OCI-LY3 (cell line): Measurements from ENCODE around the gene MED27.

Experiments
- EZH2phosphoT487 ChIP-seq: fragments of 200-600 bp; shearing (Covaris generic); IDR thresholded peaks from 2 replicates; pipeline ENCODE4 v1.6.1; 2018; ENCODE audit warnings: antibody characterized with exemption, mixed run types, low read depth
- TF ChIP-seq, protein P1 (sequence below): fragments of 200-600, 300-600 bp; sonication (generic); IDR thresholded peaks from 2 replicates; pipeline ENCODE4 v1.5.1; 2014; ENCODE audit warnings: antibody characterized with exemption, low read length, low read depth

DNA sequence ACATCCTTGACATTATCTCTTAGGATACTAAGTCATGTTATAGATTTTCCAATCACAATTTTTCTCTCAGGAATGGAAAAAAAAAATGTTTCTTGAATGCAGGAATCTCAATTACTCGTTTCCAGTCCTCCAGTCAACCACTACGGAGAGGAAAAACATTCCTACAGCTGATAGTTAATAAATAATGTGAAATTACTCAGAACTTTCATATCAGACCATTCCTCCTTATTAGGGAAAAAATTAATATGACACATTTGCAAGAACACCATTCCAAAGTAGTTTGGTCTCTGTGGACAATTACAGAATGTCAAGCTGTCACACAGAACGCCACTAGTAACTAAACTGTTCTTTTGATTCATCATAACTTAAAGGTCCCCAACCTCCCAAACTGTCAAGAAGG is 31.5 kb downstream of the MED27 start:
- TF ChIP-seq, protein P1, sequence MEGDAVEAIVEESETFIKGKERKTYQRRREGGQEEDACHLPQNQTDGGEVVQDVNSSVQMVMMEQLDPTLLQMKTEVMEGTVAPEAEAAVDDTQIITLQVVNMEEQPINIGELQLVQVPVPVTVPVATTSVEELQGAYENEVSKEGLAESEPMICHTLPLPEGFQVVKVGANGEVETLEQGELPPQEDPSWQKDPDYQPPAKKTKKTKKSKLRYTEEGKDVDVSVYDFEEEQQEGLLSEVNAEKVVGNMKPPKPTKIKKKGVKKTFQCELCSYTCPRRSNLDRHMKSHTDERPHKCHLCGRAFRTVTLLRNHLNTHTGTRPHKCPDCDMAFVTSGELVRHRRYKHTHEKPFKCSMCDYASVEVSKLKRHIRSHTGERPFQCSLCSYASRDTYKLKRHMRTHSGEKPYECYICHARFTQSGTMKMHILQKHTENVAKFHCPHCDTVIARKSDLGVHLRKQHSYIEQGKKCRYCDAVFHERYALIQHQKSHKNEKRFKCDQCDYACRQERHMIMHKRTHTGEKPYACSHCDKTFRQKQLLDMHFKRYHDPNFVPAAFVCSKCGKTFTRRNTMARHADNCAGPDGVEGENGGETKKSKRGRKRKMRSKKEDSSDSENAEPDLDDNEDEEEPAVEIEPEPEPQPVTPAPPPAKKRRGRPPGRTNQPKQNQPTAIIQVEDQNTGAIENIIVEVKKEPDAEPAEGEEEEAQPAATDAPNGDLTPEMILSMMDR = no peak
- no peak for TF ChIP-seq EZH2phosphoT487
